GM13977 (cell line): Measurements from ENCODE around the gene EIF2B2.

Experiments
- DNase-seq: peaks from one replicate; pipeline ENCODE4 v3.0.0; 2012; ENCODE audit warnings: low spot score
- CTCF ChIP-seq: IDR thresholded peaks from 2 replicates; pipeline ENCODE4 v1.5.1; 2012; ENCODE audit warnings: mild to moderate bottlenecking, control low read depth; ENCODE audit not compliant: insufficient read depth; ENCODE audit errors: extremely low read depth, missing control alignments
- in situ Hi-C: fragments of 300-500 bp; cut with MboI; formaldehyde crosslinking; loops from one replicate; pipeline ENCODE4 v1.12.0; 2022; ENCODE audit warnings: low sequenced_read_pairs, low pct_unique_long_range_greater_than_20kb, mixed read lengths, inconsistent platforms; ENCODE audit not compliant: unreplicated experiment

Gene EIF2B2

GRCh38 chr14:75040507-75040906 is 37.8 kb downstream of the EIF2B2 start:
- DNase-seq = no peak
- no peak for TF ChIP-seq CTCF
- in situ Hi-C loops = no loop called here

GRCh38 chr14:75040959-75041358 is 38.2 kb downstream of the EIF2B2 start:
- in situ Hi-C loops = no loop called here
- no peak for DNase-seq
- TF ChIP-seq CTCF = no peak

GRCh38 chr14:75041613-75042012 is 38.9 kb downstream of the EIF2B2 start:
- in situ Hi-C loops = no loop called here
- no peak for TF ChIP-seq CTCF
- DNase-seq = no peak

GRCh38 chr14:75042035-75042434 is 39.3 kb downstream of the EIF2B2 start:
- no peak for DNase-seq
- TF ChIP-seq CTCF = no peak
- in situ Hi-C loops = no loop called here

- DNase-seq = no peak
- in situ Hi-C loops = no loop called here
- TF ChIP-seq CTCF = no peak
Measured at GRCh38 chr14:75044322-75044721, 41.6 kb downstream of the EIF2B2 start.

GRCh38 chr14:75044752-75045151 is 42.0 kb downstream of the EIF2B2 start:
- DNase-seq = no peak
- TF ChIP-seq CTCF = no peak
- in situ Hi-C loops = no loop called here

- no peak for DNase-seq
- TF ChIP-seq CTCF = no peak
- in situ Hi-C loops = no loop called here
Measured at GRCh38 chr14:75046275-75046674, 43.6 kb downstream of the EIF2B2 start.
